RWPE1 (cell line): ENCODE results near the gene REX1BD.
"Not testable (repeated sequence)": the region's sequence is repeated elsewhere in the genome, so short reads cannot be mapped to it uniquely, and the experiment has no call there.

Experiments used
- CTCF ChIA-PET: fragments of 350-600 bp; sonication (Branson Sonifier 250); formaldehyde crosslinking; extraction: SDS; loops from one replicate; lab custom pipeline; 2021; lab: Yijun Ruan, JAX
- POLR2A ChIA-PET: fragments of 400-600 bp; formaldehyde crosslinking; extraction: SDS; loops from one replicate; lab custom pipeline; 2020; ENCODE audit warnings: antibody characterized with exemption; ENCODE audit not compliant: low non-redundant PET; lab: Yijun Ruan, JAX
- DNase-seq: peaks from one replicate; pipeline ENCODE4 v3.0.0; 2012; ENCODE audit warnings: low spot score
- H3K27ac ChIP-seq: fragments of 450-650 bp; 2 replicates; pipeline ENCODE4 v1.5.1; 2017
- CTCF ChIP-seq: fragments of 450-650 bp; conservative IDR thresholded peaks from 2 replicates; pipeline ENCODE4 v1.5.1; 2017; ENCODE audit warnings: low read depth, mild to moderate bottlenecking

The REX1BD gene

GRCh38 chr19:18588611-18589379 lies at the start of gene REX1BD:
Gene REX1BD, plus strand, starts transcription at chr19:18588798. Its CDS starts 4 bp downstream, at chr19:18588802.
- peak; percentile 70 for DNase-seq
- POLR2A ChIA-PET, result interaction anchor here (0.6 to 1.5 kb wide), 7 partner anchors 16 to 258 kb away, joined by 3 to 6 read pairs (median 3); partner anchors contain the start of genes ELL, FKBP8 and UBA52
- CTCF ChIA-PET, result interaction anchor here (0.5 to 3.2 kb wide), 18 partner anchors 9 to 367 kb away, joined by 3 to 8 read pairs (median 3); partner anchors contain the start of genes FKBP8 and UBA52
- peak; percentile 98 for TF ChIP-seq CTCF
- H3K27ac ChIP-seq, result peak within 1 kb of the TSS; percentile 96

DNA sequence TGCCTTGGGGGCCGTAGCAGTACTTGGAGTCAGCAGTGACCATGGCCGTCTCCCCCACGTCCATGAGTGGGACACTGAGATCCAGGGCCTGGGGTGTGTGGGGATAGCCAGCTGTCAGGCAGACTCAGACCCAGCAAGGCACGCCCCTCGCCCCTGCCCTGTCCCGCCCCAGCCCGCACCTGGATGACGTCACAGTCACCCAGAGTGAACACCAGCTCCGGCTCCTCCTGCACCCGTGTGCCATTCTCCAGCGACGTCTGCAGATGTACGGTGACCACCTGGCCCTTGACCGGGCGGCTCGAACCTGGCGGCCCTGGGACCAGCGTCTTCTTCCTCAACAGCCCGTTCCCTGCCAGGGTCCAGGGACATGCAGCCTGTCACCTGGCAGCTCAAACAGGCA lies 49.2 kb upstream of the REX1BD start:
- no peak for TF ChIP-seq CTCF
- peak overlapping the region; percentile 15 for H3K27ac ChIP-seq
- POLR2A ChIA-PET, result no interaction called here
- CTCF ChIA-PET, result interaction anchor here (1.4 kb wide), 1 partner anchor 19 kb away, joined by 5 read pairs; no protein-coding TSS in a partner anchor
- no peak for DNase-seq

DNA sequence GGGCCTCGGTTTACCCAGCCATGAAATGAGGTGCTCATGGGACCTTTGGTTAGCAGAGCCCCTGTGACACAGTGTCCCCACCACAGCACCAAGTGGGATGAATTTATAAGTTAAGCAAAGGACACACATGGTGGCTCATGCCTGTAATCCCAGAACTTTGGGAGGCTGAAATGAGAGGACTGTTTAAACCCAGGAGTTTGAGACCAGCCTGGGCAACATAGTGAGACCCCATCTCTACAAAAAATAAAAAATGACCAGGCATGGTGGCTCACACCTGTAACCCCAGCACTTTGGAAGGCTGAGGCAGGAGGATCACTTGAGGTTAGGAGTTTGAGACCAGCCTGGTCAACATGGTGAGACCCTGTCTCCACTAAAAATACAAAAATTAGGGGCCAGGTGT lies 48.4 kb upstream of the REX1BD start:
- CTCF ChIA-PET, DNase-seq, POLR2A ChIA-PET: not testable (repeated sequence)
- 0 out of 2 replicates have a peak overlapping the region, but pooled peaks have one; percentile 15 for H3K27ac ChIP-seq

DNA sequence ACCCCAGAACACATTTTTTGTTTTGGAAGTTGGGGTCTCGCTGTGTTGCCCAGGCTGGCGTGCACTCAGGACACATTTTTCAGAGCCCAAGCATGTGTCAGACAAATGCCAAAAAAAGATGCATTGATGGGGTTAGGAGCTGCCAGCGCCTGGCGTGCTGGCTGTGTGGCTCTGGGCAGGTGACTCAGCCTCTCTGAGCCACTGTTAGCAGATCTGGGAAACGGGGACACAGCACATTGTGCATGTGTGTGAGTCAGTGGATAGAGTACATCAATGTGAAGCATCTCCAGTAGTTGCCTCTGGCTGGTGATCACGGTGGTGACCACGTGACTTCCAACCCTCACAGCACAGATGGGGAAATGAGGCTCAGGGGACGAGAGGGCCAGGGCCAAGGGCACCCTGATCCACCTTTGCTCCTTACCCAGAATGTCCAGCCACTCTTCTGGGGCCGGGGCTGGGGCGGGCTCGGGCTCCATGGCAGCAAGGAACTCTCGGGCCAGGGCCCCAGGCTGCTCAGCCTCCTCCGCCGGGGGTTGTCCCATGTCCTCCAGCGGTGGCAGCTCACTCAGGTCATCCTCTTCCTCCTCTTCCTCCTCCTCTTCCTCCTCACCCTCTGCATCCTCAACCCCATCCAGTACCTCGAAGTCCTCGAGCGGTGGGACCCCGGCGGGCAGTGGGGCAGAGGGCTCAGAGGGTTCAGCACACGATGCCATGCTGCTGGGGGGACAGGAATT lies 47.2 kb upstream of the REX1BD start:
- ChIA-PET CTCF (no interaction called here), POLR2A (no interaction called here)
- TF ChIP-seq CTCF, result no peak
- peak overlapping the region; percentile 86 for H3K27ac ChIP-seq
- no peak for DNase-seq

DNA sequence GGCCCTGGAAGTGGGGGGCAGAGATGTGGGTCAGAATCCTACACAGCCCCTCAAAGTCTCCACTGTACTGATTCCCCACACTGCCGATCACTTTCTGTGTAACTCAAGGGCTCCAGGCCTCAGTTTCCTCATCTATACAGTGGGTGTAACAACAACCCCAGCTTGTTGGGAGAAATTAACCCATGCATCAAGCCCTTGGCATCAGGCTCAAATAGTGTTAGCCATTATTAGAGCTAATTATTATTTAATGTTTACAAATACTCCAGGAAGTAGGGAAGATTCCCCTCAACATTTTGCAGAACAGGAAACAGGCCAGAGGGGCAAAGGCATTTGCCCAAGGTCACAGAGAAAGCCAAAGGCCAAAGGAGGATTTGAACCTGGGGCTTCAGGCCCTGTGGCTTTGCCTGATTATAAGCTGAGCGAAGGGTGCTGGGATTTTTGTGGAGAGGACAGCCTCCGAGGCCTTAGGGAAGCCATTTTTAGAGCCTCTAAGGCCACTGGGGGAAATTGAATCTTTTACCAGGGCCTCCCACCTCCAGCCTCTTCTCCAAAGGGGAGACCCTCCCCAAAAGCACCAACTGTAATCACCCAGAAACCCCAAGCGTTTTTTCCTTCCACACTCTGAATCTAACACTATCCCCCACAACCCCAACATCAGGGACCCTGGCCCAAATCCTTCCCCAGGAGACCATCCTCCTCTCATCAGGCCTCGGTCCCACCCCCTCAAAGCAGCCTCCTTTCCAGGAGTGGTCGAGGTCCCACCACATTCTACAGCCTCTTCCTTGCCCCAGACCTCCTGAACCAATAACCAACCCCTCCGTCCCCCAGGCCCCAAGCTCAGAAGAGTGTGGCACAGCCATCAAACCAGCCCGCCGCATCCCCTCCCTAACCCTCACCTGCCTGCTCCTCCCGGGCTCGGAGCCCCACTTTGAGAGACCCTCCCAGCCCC lies 46.3 kb upstream of the REX1BD start:
- no peak for TF ChIP-seq CTCF
- H3K27ac ChIP-seq, result peak overlapping the region; percentile 86
- POLR2A ChIA-PET, result no interaction called here
- CTCF ChIA-PET, result no interaction called here
- DNase-seq, result peak; percentile 20

- CTCF ChIA-PET, result interaction anchor here (0.6 to 1.0 kb wide), 3 partner anchors 11 to 92 kb away, joined by 3 to 5 read pairs (median 4); partner anchors contain the start of gene REX1BD
- no peak for TF ChIP-seq CTCF
- POLR2A ChIA-PET, result interaction anchor here (1.6 kb wide), 1 partner anchor 46 kb away, joined by 6 read pairs; no protein-coding TSS in a partner anchor
- H3K27ac ChIP-seq, result peak within 1 kb of the TSS; percentile 86
- DNase-seq, result peak; percentile 98
Observed at GRCh38 chr19:18542941-18543813, 45.4 kb upstream of the REX1BD start, which contains the start of gene FKBP8. Gene FKBP8, minus strand, starts transcription at chr19:18543573. Its CDS starts 1,603 bp downstream, at chr19:18541970.
